NT2/D1 (cell line): ENCODE data around the gene SELENOF.

Source experiments
- DNase-seq: peaks from one replicate; pipeline ENCODE4 v3.0.0-alpha.2; 2011; ENCODE audit warnings: low read depth, low spot score
- H3K27me3 ChIP-seq: 2 replicates; pipeline ENCODE4 v1.6.0; 2011; ENCODE audit warnings: mild to moderate bottlenecking; ENCODE audit not compliant: insufficient read length, insufficient read depth
- H3K36me3 ChIP-seq: 2 replicates; pipeline ENCODE4 v1.6.1; 2011; ENCODE audit warnings: mild to moderate bottlenecking, low read length, mixed read lengths; ENCODE audit not compliant: insufficient read depth, insufficient read length
- H3K4me1 ChIP-seq: 2 replicates; pipeline ENCODE4 v1.5.1; 2011; ENCODE audit not compliant: insufficient read depth, insufficient read length
- H3K4me3 ChIP-seq: 2 replicates; pipeline ENCODE4 v1.5.1; 2011; ENCODE audit warnings: low read depth; ENCODE audit not compliant: insufficient read length
- H3K9ac ChIP-seq: 2 replicates; pipeline ENCODE4 v1.6.0; 2011; ENCODE audit warnings: low read depth; ENCODE audit not compliant: insufficient read length
- H3K9me3 ChIP-seq: 2 replicates; pipeline ENCODE4 v1.5.1; 2011; ENCODE audit warnings: mild to moderate bottlenecking, low read length; ENCODE audit not compliant: insufficient read depth
- SUZ12 ChIP-seq: IDR thresholded peaks from 2 replicates; pipeline ENCODE4 v1.6.1; 2011; ENCODE audit not compliant: insufficient read length, insufficient read depth; ENCODE audit errors: extremely low read depth
- YY1 ChIP-seq: IDR thresholded peaks from 2 replicates; pipeline ENCODE4 v1.6.1; 2011; ENCODE audit not compliant: insufficient read length, insufficient read depth
- ZNF274 ChIP-seq: IDR thresholded peaks from 2 replicates; pipeline ENCODE4 v1.6.1; 2011; ENCODE audit warnings: mild to moderate bottlenecking, low read depth, low read length

Gene SELENOF

GRCh38 chr1:86854352-86854751, 59.6 kb downstream of the SELENOF start:
- Histone ChIP-seq H3K4me3 (no peak overlapping the region), H3K27me3 (no peaks in the 10 kb centered on the region), H3K9ac (no peak overlapping the region), H3K4me1 (no peaks in the 10 kb centered on the region), H3K9me3 (no peaks in the 10 kb centered on the region), H3K36me3 (no peaks in the 10 kb centered on the region)
- TF ChIP-seq SUZ12, result no peak
- no peak for TF ChIP-seq ZNF274
- no peak for TF ChIP-seq YY1
- DNase-seq, result no peak

- no peak for DNase-seq
- Histone ChIP-seq H3K4me1 (no peaks in the 10 kb centered on the region), H3K36me3 (no peaks in the 10 kb centered on the region), H3K9me3 (no peaks in the 10 kb centered on the region), H3K4me3 (no peak overlapping the region), H3K9ac (no peak overlapping the region), H3K27me3 (no peaks in the 10 kb centered on the region)
- TF ChIP-seq SUZ12 (no peak), ZNF274 (no peak), YY1 (no peak)
Observed at GRCh38 chr1:86852782-86853408, 61.0 kb downstream of the SELENOF start.

- no peaks in the 10 kb centered on the region for H3K36me3 ChIP-seq
- no peak for DNase-seq
- no peaks in the 10 kb centered on the region for H3K4me1 ChIP-seq
- TF ChIP-seq ZNF274 (no peak), YY1 (no peak), SUZ12 (no peak)
- H3K9me3 ChIP-seq, result no peaks in the 10 kb centered on the region
- no peaks in the 10 kb centered on the region for H3K27me3 ChIP-seq
- H3K9ac ChIP-seq, result no peak overlapping the region
- H3K4me3 ChIP-seq, result no peak overlapping the region
Observed at GRCh38 chr1:86852289-86852688, 61.6 kb downstream of the SELENOF start.

GRCh38 chr1:86849756-86850155, 64.2 kb downstream of the SELENOF start:
- no peaks in the 10 kb centered on the region for H3K9me3 ChIP-seq

GRCh38 chr1:86848654-86849053, 65.3 kb downstream of the SELENOF start:
- Histone ChIP-seq H3K36me3 (no peaks in the 10 kb centered on the region), H3K27me3 (no peaks in the 10 kb centered on the region), H3K9me3 (no peaks in the 10 kb centered on the region), H3K9ac (no peak overlapping the region), H3K4me3 (no peak overlapping the region), H3K4me1 (no peaks in the 10 kb centered on the region)
- no peak for DNase-seq
- TF ChIP-seq SUZ12 (no peak), ZNF274 (no peak), YY1 (no peak)

More at GRCh38 chr1:86849756-86850155, 64.2 kb downstream of the SELENOF start:
- Histone ChIP-seq H3K4me1 (no peaks in the 10 kb centered on the region), H3K27me3 (no peaks in the 10 kb centered on the region), H3K4me3 (no peak overlapping the region), H3K36me3 (no peaks in the 10 kb centered on the region), H3K9ac (no peak overlapping the region)
- DNase-seq, result no peak
- TF ChIP-seq YY1 (no peak), SUZ12 (no peak), ZNF274 (no peak)

GRCh38 chr1:86846164-86846647, 67.7 kb downstream of the SELENOF start:
- Histone ChIP-seq H3K4me1 (no peaks in the 10 kb centered on the region), H3K36me3 (no peaks in the 10 kb centered on the region), H3K9me3 (no peaks in the 10 kb centered on the region), H3K4me3 (no peak overlapping the region), H3K27me3 (no peaks in the 10 kb centered on the region), H3K9ac (no peak overlapping the region)
- TF ChIP-seq ZNF274, result no peak
- TF ChIP-seq SUZ12, result no peak
- no peak for TF ChIP-seq YY1
- no peak for DNase-seq

GRCh38 chr1:86845514-86845913, 68.4 kb downstream of the SELENOF start:
- Histone ChIP-seq H3K4me1 (no peaks in the 10 kb centered on the region), H3K9me3 (no peaks in the 10 kb centered on the region), H3K36me3 (no peaks in the 10 kb centered on the region), H3K9ac (no peak overlapping the region), H3K4me3 (no peak overlapping the region), H3K27me3 (no peaks in the 10 kb centered on the region)
- TF ChIP-seq ZNF274, result no peak
- TF ChIP-seq YY1, result no peak
- TF ChIP-seq SUZ12, result no peak
- no peak for DNase-seq
